GM19193 (cell line): Measurements from ENCODE around the gene EXTL2.

Experiments
- POLR2A ChIP-seq: IDR thresholded peaks from 4 replicates; pipeline ENCODE4 v1.6.1; 2011; ENCODE audit not compliant: insufficient read depth, insufficient read length; ENCODE audit errors: extremely low read depth

The EXTL2 gene

GRCh38 chr1:100835866-100836842 lies 58.5 kb downstream of the EXTL2 start:
- no peak for TF ChIP-seq POLR2A

- TF ChIP-seq POLR2A, result no peak
Measured at GRCh38 chr1:100834777-100835660, 59.6 kb downstream of the EXTL2 start.

- no peak for TF ChIP-seq POLR2A
Measured at GRCh38 chr1:100832694-100833428, 61.8 kb downstream of the EXTL2 start.
